Small intestine (tissue), 7 donors: ENCODE results near the gene TMX1. TPM values are rescaled to one million over a fixed set of nuclear protein-coding genes. Genes with fewer than 3 reads are reported as not detected.
A peak's percentile ranks its signal among the peaks of the same experiment; 100 is the strongest.
"Not testable (repeated sequence)": the region's sequence is repeated elsewhere in the genome, so short reads cannot be mapped to it uniquely, and the experiment has no call there.

ENCODE experiments used
- DNase-seq, 2 donors: peaks; one replicate each; pipeline versions ENCODE4 v3.0.0 to v3.0.0-alpha.2; 2013
- FAIRE-seq: peaks from 2 replicates; lab custom pipeline; 2012; peaks lifted over from hg19 to GRCh38; lab: Jason Lieb, UNC
- H3K27ac ChIP-seq, 3 donors: one replicate each; pipeline ENCODE4 v1.5.1; 2013; ENCODE audit warnings: low read length in 2 of 3, mild to moderate bottlenecking in 2 of 3, control low read depth in 1 of 3, inconsistent platforms in 1 of 3, low read depth in 1 of 3, moderate library complexity in 1 of 3
- H3K27me3 ChIP-seq, 3 donors: one replicate each; pipeline ENCODE4 v1.6.1; 2013; ENCODE audit warnings: low read length in 3 of 3, inconsistent platforms in 1 of 3; ENCODE audit not compliant: control insufficient read depth in 3 of 3, insufficient read depth in 3 of 3
- H3K36me3 ChIP-seq, 3 donors: one replicate each; pipeline ENCODE4 v1.6.1; 2013; ENCODE audit warnings: low read length in 3 of 3, inconsistent platforms in 1 of 3, low read depth in 1 of 3, mild to moderate bottlenecking in 1 of 3, moderate library complexity in 1 of 3; ENCODE audit not compliant: control insufficient read depth in 3 of 3, insufficient read depth in 2 of 3
- H3K4me1 ChIP-seq, 3 donors: one replicate each; pipeline ENCODE4 v1.6.1; 2013; ENCODE audit warnings: low read length in 2 of 3, inconsistent platforms in 1 of 3, low read depth in 1 of 3, mild to moderate bottlenecking in 1 of 3, moderate library complexity in 1 of 3; ENCODE audit not compliant: control insufficient read depth in 3 of 3, insufficient read depth in 2 of 3
- H3K4me3 ChIP-seq, 3 donors: one replicate each; pipeline ENCODE4 v1.5.1; 2013; ENCODE audit warnings: low read length in 3 of 3, control low read depth in 1 of 3, inconsistent platforms in 1 of 3, low read depth in 1 of 3, mild to moderate bottlenecking in 1 of 3, moderate library complexity in 1 of 3
- H3K9me3 ChIP-seq, 2 donors: one replicate each; pipeline ENCODE4 v1.6.1; 2013; ENCODE audit warnings: low read depth in 1 of 2, low read length in 1 of 2; ENCODE audit not compliant: control insufficient read depth in 2 of 2, insufficient read depth in 1 of 2
- WGBS, 3 donors: extraction: QIAGEN DNeasy Blood & Tissue Kit; methylation state at CpG; one replicate each; pipeline ENCODE4 v1.1.7; 2013; 5-methylcytosine and 5-hydroxymethylcytosine counted together
- polyA plus RNA-seq, 4 donors: library from polyadenylated mRNA; stranded (reverse) in 3 of 4; unstranded in 1 of 4; fragments of 200-250 nt in 3 of 4; fragments of 120-200 nt in 1 of 4; gene quantifications; one replicate each; pipeline versions ENCODE4 v1.2.1 to v1.2.3, GENCODE V29; 2013
- donor health status: healthy with polysubstance abuse.
- donor health status: control.
- donor health status: control.
- donor health status: Bipolar disorder and iron deficiency.
- donor health status: healthy.

The TMX1 gene
- polyA plus RNA-seq, 4 donors: 5.1 to 37.3 (median 12.7) TPM

GRCh38 chr14:51208982-51209381 is 31.1 kb upstream of the TMX1 start:
- H3K4me3 ChIP-seq: no peak overlapping the region
- H3K36me3 ChIP-seq: no peaks in the 10 kb centered on the region
- no peaks in the 10 kb centered on the region for H3K9me3 ChIP-seq
- DNase-seq (no peak), FAIRE-seq (no peak)
- 94 to 97% (median 96%) methylated on average over 1 of the region's 1 CpG for WGBS, 3 donors
- no peak overlapping the region for H3K27ac ChIP-seq
- H3K4me1 ChIP-seq: no peaks in the 10 kb centered on the region
- H3K27me3 ChIP-seq: no peaks in the 10 kb centered on the region

GRCh38 chr14:51209457-51209856 is 30.6 kb upstream of the TMX1 start:
- Histone ChIP-seq H3K36me3 (no peaks in the 10 kb centered on the region), H3K4me3 (no peak overlapping the region), H3K27ac (no peak overlapping the region), H3K4me1 (no peaks in the 10 kb centered on the region), H3K27me3 (no peaks in the 10 kb centered on the region), H3K9me3 (no peaks in the 10 kb centered on the region)
- FAIRE-seq (no peak), DNase-seq (no peak)
- WGBS, 3 donors: 44 to 65% (median 58%) methylated on average over 1 of the region's 1 CpG

- Histone ChIP-seq H3K36me3 (no peaks in the 10 kb centered on the region), H3K27me3 (no peaks in the 10 kb centered on the region), H3K9me3 (no peaks in the 10 kb centered on the region), H3K27ac (no peak overlapping the region), H3K4me1 (no peaks in the 10 kb centered on the region), H3K4me3 (no peak overlapping the region)
- WGBS, 3 donors: 33 to 51% (median 37%) methylated on average over 1 of the region's 1 CpG
- DNase-seq: no peak
- FAIRE-seq: no peak
These were observed 29.5 kb upstream of the TMX1 start for GRCh38 chr14:51210594-51210993.

GRCh38 chr14:51211149-51211548 is 28.9 kb upstream of the TMX1 start:
- Histone ChIP-seq H3K9me3 (no peaks in the 10 kb centered on the region), H3K27me3 (no peaks in the 10 kb centered on the region), H3K36me3 (no peaks in the 10 kb centered on the region), H3K4me3 (no peak overlapping the region), H3K27ac (no peak overlapping the region), H3K4me1 (no peaks in the 10 kb centered on the region)
- DNase-seq (no peak), FAIRE-seq (no peak)

GRCh38 chr14:51216602-51217001 is 23.4 kb upstream of the TMX1 start:
- H3K4me3 ChIP-seq: no peak overlapping the region
- no peak for DNase-seq
- no peak overlapping the region for H3K27ac ChIP-seq
- FAIRE-seq: no peak
- WGBS, 3 donors: 34 to 64% (median 52%) methylated on average over 1 of the region's 1 CpG
- no peaks in the 10 kb centered on the region for H3K4me1 ChIP-seq
- H3K27me3 ChIP-seq: no peaks in the 10 kb centered on the region
- H3K9me3 ChIP-seq: no peaks in the 10 kb centered on the region
- no peaks in the 10 kb centered on the region for H3K36me3 ChIP-seq

- peak; percentile 6 to 27 for DNase-seq
- WGBS, 3 donors: 63 to 68% (median 66%) methylated on average over 7 of the region's 7 CpGs
These were observed 20.3 kb upstream of the TMX1 start for GRCh38 chr14:51219473-51220448.

GRCh38 chr14:51223463-51223862 is 16.6 kb upstream of the TMX1 start:
- FAIRE-seq, H3K27me3 ChIP-seq, H3K27ac ChIP-seq, H3K36me3 ChIP-seq, H3K4me3 ChIP-seq, H3K4me1 ChIP-seq: not testable (repeated sequence)
- DNase-seq: peak in 1 of 2 donors; percentile 28
- 91 to 100% (median 97%) methylated on average over 1 of the region's 1 CpG for WGBS, 3 donors
- H3K9me3 ChIP-seq: peaks cover 0 to 10% of the 10 kb centered on the region in 2 donors

More at GRCh38 chr14:51219473-51220448, 20.3 kb upstream of the TMX1 start:
- no peaks in the 10 kb centered on the region for H3K4me1 ChIP-seq
- FAIRE-seq: peak; percentile 39
- no peak overlapping the region for H3K27ac ChIP-seq
- no peaks in the 10 kb centered on the region for H3K27me3 ChIP-seq
- H3K4me3 ChIP-seq: no peak overlapping the region
- no peaks in the 10 kb centered on the region for H3K36me3 ChIP-seq
- H3K9me3 ChIP-seq: peaks cover 0 to 10% of the 10 kb centered on the region in 2 donors

GRCh38 chr14:51224551-51224950 is 15.5 kb upstream of the TMX1 start:
- FAIRE-seq (no peak), DNase-seq (no peak)
- no peaks in the 10 kb centered on the region for H3K27me3 ChIP-seq
- peaks cover 0 to 10% of the 10 kb centered on the region in 2 donors for H3K9me3 ChIP-seq
- no peaks in the 10 kb centered on the region for H3K4me1 ChIP-seq
- WGBS, 3 donors: 94 to 100% (median 96%) methylated on average over 1 of the region's 1 CpG
- H3K27ac ChIP-seq: no peak overlapping the region
- H3K36me3 ChIP-seq: no peaks in the 10 kb centered on the region
- H3K4me3 ChIP-seq: no peak overlapping the region
